HepG2 (cell line): Measurements from ENCODE around the gene RGR. TPM values are rescaled to one million over a fixed set of nuclear protein-coding genes. Genes with fewer than 3 reads are reported as not detected.

ENCODE experiments used
- ATAC-seq: fragments of 200-7000 bp; cut with Tn5 transposase; 3 replicates; pipeline ENCODE4 v1.9.1; 2020; ENCODE audit warnings: mild to moderate bottlenecking, moderate library complexity
- BruUV-seq: library from RNA; stranded (reverse); fragments of 400-500 nt; replicated peaks from 2 replicates; lab custom pipeline; 2021; lab: Mats Ljungman, UMichigan
- CTCF ChIA-PET: fragments of 300-600 bp; formaldehyde crosslinking; extraction: SDS; loops from one replicate; lab custom pipeline; 2021; ENCODE audit warnings: low total read pairs, inconsistent platforms, low intra/inter-chr PET ratio; lab: Yijun Ruan, JAX
- POLR2A ChIA-PET: fragments of 350-600 bp; sonication (Branson Sonifier 250); formaldehyde crosslinking; loops from one replicate; lab custom pipeline; 2020; ENCODE audit warnings: antibody characterized with exemption, inconsistent platforms; lab: Yijun Ruan, JAX
- DNase-seq: peaks from one replicate; pipeline ENCODE4 v3.0.0-alpha.2; 2015; ENCODE audit warnings: low spot score
- FAIRE-seq: peaks from 3 replicates; lab custom pipeline; 2011; peaks lifted over from hg19 to GRCh38; lab: Jason Lieb, UNC
- H2AFZ ChIP-seq: one replicate; pipeline ENCODE4 v1.6.1; 2011; ENCODE audit warnings: low read length, inconsistent platforms
- H3K27ac ChIP-seq: fragments of 300-600 bp; 3 replicates; pipeline ENCODE4 v1.8.0; 2011; ENCODE audit warnings: mixed run types, mild to moderate bottlenecking, mixed read lengths, low read length, inconsistent platforms; ENCODE audit not compliant: insufficient read depth; ENCODE audit errors: extremely low read length
- H3K27me3 ChIP-seq, 2 experiments: fragments of 200-600 bp in 1 of 2; 2 replicates in 1 of 2; 3 replicates in 1 of 2; pipeline versions ENCODE4 v1.6.0 to v1.8.0; 2011; ENCODE audit warnings: low read length in 2 of 2, mild to moderate bottlenecking in 2 of 2, moderate library complexity in 2 of 2, inconsistent platforms in 1 of 2; ENCODE audit not compliant: insufficient read depth in 2 of 2, control insufficient read depth in 1 of 2
- H3K36me3 ChIP-seq, 2 experiments: fragments of 200-600 bp in 1 of 2; replicated peaks in 1 of 2; 2 replicates in 1 of 2; 3 replicates in 1 of 2; pipeline versions ENCODE4 v1.5.1 to v1.8.0; 2011; ENCODE audit warnings: low read length in 2 of 2, inconsistent platforms in 1 of 2; ENCODE audit not compliant: insufficient read depth in 2 of 2, control insufficient read depth in 1 of 2
- H3K4me1 ChIP-seq: 2 replicates; pipeline ENCODE4 v1.5.1; 2012; ENCODE audit warnings: low read length, inconsistent platforms; ENCODE audit not compliant: insufficient read depth
- H3K4me2 ChIP-seq: 2 replicates; pipeline ENCODE4 v1.6.0; 2011; ENCODE audit warnings: low read depth, low read length, inconsistent platforms
- H3K4me3 ChIP-seq, 3 experiments: fragments of 200-600 bp in 1 of 3; sonication (generic), shearing (Covaris generic) in 1 of 3; replicated peaks in 1 of 3; 2 replicates each; pipeline ENCODE4 v1.5.1; 2011 to 2016; ENCODE audit warnings: low read length in 3 of 3, inconsistent platforms in 2 of 3, low read depth in 2 of 3, mild to moderate bottlenecking in 2 of 3, control low read depth in 1 of 3, mixed read lengths in 1 of 3; ENCODE audit not compliant: insufficient read depth in 1 of 3
- H3K79me2 ChIP-seq: one replicate; pipeline ENCODE4 v1.6.1; 2011; ENCODE audit warnings: low read length, inconsistent platforms; ENCODE audit not compliant: insufficient read depth
- H3K9ac ChIP-seq: 2 replicates; pipeline ENCODE4 v1.6.0; 2011; ENCODE audit warnings: mild to moderate bottlenecking, low read depth, low read length, inconsistent platforms; ENCODE audit not compliant: insufficient read depth
- H3K9me3 ChIP-seq: 2 replicates; pipeline ENCODE4 v1.5.1; 2012; ENCODE audit warnings: mild to moderate bottlenecking, low read length
- H4K20me1 ChIP-seq: 2 replicates; pipeline ENCODE4 v1.6.0; 2011; ENCODE audit warnings: inconsistent platforms, mild to moderate bottlenecking, low read length, moderate library complexity; ENCODE audit not compliant: insufficient read depth
- AHR ChIP-seq: IDR thresholded peaks from 2 replicates; pipeline ENCODE4 v1.6.1; 2018; ENCODE audit warnings: missing genetic modification reagents, missing compliant biosample characterization
- CHCHD3 ChIP-seq: sonication (generic); formaldehyde crosslinking; IDR thresholded peaks from 2 replicates; pipeline ENCODE4 v1.8.0; 2022; ENCODE audit warnings: mild to moderate bottlenecking, missing genetic modification reagents, moderate library complexity
- EP300 ChIP-seq, 3 experiments: sonication (generic) in 1 of 3; formaldehyde crosslinking in 1 of 3; IDR thresholded peaks; 2 replicates each; pipeline versions ENCODE4 v1.5.1 to v1.6.1; 2011 to 2020; ENCODE audit warnings: low read depth in 2 of 3, low read length in 2 of 3, borderline replicate concordance in 1 of 3, improper control_type of control experiment in 1 of 3, mild to moderate bottlenecking in 1 of 3, missing genetic modification reagents in 1 of 3, moderate library complexity in 1 of 3
- EZH2 ChIP-seq: conservative IDR thresholded peaks from 2 replicates; pipeline ENCODE4 v1.6.1; 2012; ENCODE audit warnings: mild to moderate bottlenecking, low read depth, low read length, moderate library complexity
- HNRNPK ChIP-seq: fragments of 200-400 bp; formaldehyde crosslinking; IDR thresholded peaks from 2 replicates; pipeline ENCODE4 v1.6.1; 2018; ENCODE audit warnings: low read length, low read depth, moderate library complexity, mild to moderate bottlenecking; ENCODE audit not compliant: poor library complexity, severe bottlenecking
- JUN ChIP-seq: sonication (generic); formaldehyde crosslinking; IDR thresholded peaks from 2 replicates; pipeline ENCODE4 v1.4.0; 2020; ENCODE audit warnings: mild to moderate bottlenecking, missing genetic modification reagents
- NFATC3 ChIP-seq: sonication (generic); formaldehyde crosslinking; IDR thresholded peaks from 2 replicates; pipeline ENCODE4 v1.5.1; 2020; ENCODE audit warnings: mild to moderate bottlenecking, missing genetic modification reagents
- POGZ ChIP-seq: sonication (generic); formaldehyde crosslinking; IDR thresholded peaks from 2 replicates; pipeline ENCODE4 v1.4.0; 2020; ENCODE audit warnings: mild to moderate bottlenecking, missing genetic modification reagents
- PRDM4 ChIP-seq: sonication (generic); formaldehyde crosslinking; IDR thresholded peaks from 2 replicates; pipeline ENCODE4 v1.9.0; 2021; ENCODE audit warnings: missing genetic modification reagents, borderline replicate concordance
- RBM39 ChIP-seq: fragments of 200-400 bp; formaldehyde crosslinking; IDR thresholded peaks from one replicate; pipeline ENCODE4 v1.6.1; 2018; ENCODE audit warnings: antibody characterized with exemption, mild to moderate bottlenecking, low read depth, low read length; ENCODE audit not compliant: poor library complexity, severe bottlenecking
- YEATS4 ChIP-seq: sonication (generic); formaldehyde crosslinking; IDR thresholded peaks from 2 replicates; pipeline ENCODE4 v1.4.0; 2020; ENCODE audit warnings: missing genetic modification reagents, borderline replicate concordance
- ZNF12 ChIP-seq: sonication (generic); formaldehyde crosslinking; IDR thresholded peaks from 2 replicates; pipeline ENCODE4 v1.5.0; 2020; ENCODE audit warnings: missing genetic modification reagents
- ZNF3 ChIP-seq: IDR thresholded peaks from 2 replicates; pipeline ENCODE4 v1.7.0; 2017; ENCODE audit warnings: inconsistent platforms
- ZNF329 ChIP-seq: sonication (generic); formaldehyde crosslinking; IDR thresholded peaks from 2 replicates; pipeline ENCODE4 v1.9.0; 2021; ENCODE audit warnings: low read depth, mild to moderate bottlenecking, missing genetic modification reagents
- ZNF501 ChIP-seq: sonication (generic); formaldehyde crosslinking; IDR thresholded peaks from 2 replicates; pipeline ENCODE4 v1.5.1; 2020; ENCODE audit warnings: mild to moderate bottlenecking, moderate library complexity, missing genetic modification reagents
- ZNF878 ChIP-seq: sonication (generic); formaldehyde crosslinking; IDR thresholded peaks from 2 replicates; pipeline ENCODE4 v1.8.1; 2023; ENCODE audit warnings: mild to moderate bottlenecking, missing genetic modification reagents, moderate library complexity
- ZSCAN21 ChIP-seq: sonication (generic); formaldehyde crosslinking; IDR thresholded peaks from 2 replicates; pipeline ENCODE4 v1.8.0; 2022; ENCODE audit warnings: mild to moderate bottlenecking, missing genetic modification reagents, moderate library complexity, borderline replicate concordance
- WGBS: methylation state at CpG from one replicate; pipeline ENCODE4 v1.1.6; 2017; ENCODE audit warnings: low lambda C conversion rate; 5-methylcytosine and 5-hydroxymethylcytosine counted together
- in situ Hi-C: cut with HindIII; loops from 2 replicates; pipeline ENCODE4 v1.10.0; 2017; ENCODE audit warnings: low pct_unique_long_range_greater_than_20kb; ENCODE audit not compliant: extremely low pct_ligation_motif_present
- intact Hi-C: fragments of 100-400 bp; cut with micrococcal nuclease; formaldehyde crosslinking; loops from one replicate; pipeline ENCODE4 v1.10.0; 2022; ENCODE audit not compliant: unreplicated experiment
- polyA plus RNA-seq, 8 experiments: library from polyadenylated mRNA; depleted of rRNA in 3 of 8; stranded (reverse) in 7 of 8; unstranded in 1 of 8; fragments of >200 nt; fragmentation: Illumina TruSeq in 4 of 8; extraction: Trizol in 4 of 8; gene quantifications; 2 replicates each; pipeline versions ENCODE4 v1.2.1 to v1.2.3, GENCODE V29; 2011 to 2016; ENCODE audit warnings: low read depth in 4 of 8, missing spikeins in 1 of 8, mixed read lengths in 1 of 8; ENCODE audit not compliant: insufficient read depth in 1 of 8
- total RNA-seq, 5 experiments: library from RNA; depleted of rRNA; stranded (reverse); fragments of >200 nt; fragmentation: Illumina TruSeq; extraction: Trizol; gene quantifications; 2 replicates each; pipeline ENCODE4 v1.2.3, GENCODE V29; 2016; ENCODE audit warnings: low read depth in 1 of 5
- TF ChIP-seq, protein P1 (sequence below): sonication (generic); formaldehyde crosslinking; IDR thresholded peaks from 2 replicates; pipeline ENCODE4 v1.9.0; 2021; ENCODE audit warnings: missing genetic modification reagents, borderline replicate concordance

The RGR gene
- total and polyA plus RNA-seq, 2 of the 13 experiments (the other 11 are each of a cell fraction or from before 2014, with no cell fraction given) = 0.69 to 0.71 TPM

DNA sequence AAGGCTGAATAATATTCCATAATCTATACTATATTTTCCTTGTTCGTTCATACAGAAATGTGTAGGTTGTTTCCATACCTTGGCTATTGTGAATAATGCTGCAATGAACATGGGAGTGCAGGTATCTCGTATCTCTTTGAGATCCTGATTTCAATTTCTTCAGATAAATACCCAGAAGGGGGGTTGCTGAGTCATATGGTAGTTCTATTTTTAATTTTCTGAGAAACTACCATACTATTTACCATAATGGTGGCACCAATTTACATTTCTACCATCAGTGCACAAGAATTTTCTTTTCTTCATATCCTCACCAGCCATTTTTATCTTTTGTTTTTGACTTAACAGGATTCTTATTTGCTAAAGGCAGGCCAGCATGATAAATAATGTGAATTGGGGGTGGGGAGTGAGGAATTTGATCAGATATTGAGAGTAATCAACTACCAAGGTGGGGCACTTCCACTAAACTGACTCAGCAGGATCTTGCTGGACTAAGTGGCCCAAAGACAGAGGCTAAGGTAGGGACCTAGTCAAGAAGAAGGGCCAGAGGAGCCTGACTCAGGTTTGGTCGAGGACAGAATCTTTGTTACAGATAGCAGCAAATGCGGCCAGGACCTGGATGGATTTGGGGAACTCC lies 62.0 kb downstream of the RGR start (continued):
- TF ChIP-seq RBM39 (no peak), NFATC3 (CRISPR knock-in tag) (no peak), PRDM4 (CRISPR knock-in tag) (no peak), EZH2 (no peak), ZNF501 (CRISPR knock-in tag) (no peak), AHR (CRISPR knock-in tag) (no peak)

GRCh38 chr10:84308021-84308420 lies 63.2 kb downstream of the RGR start:
- H4K20me1 ChIP-seq = no peaks in the 10 kb centered on the region
- no peak overlapping the region for H3K27ac ChIP-seq
- no peak for ATAC-seq
- no peak overlapping the region for H2AFZ ChIP-seq
- H3K9me3 ChIP-seq = no peaks in the 10 kb centered on the region
- no peaks in the 10 kb centered on the region for H3K79me2 ChIP-seq
- no peak overlapping the region for H3K4me2 ChIP-seq
- no peak overlapping the region for H3K9ac ChIP-seq
- WGBS = 0% methylated on average over 1 of the region's 1 CpG
- intact Hi-C loops = no loop called here
- ChIA-PET POLR2A (no interaction called here), CTCF (no interaction called here)
- peaks cover 0 to 9% of the 10 kb centered on the region in 2 experiments; a peak in 2 of 5 replicates for H3K27me3 ChIP-seq
- no peak for FAIRE-seq
- TF ChIP-seq, protein P1, sequence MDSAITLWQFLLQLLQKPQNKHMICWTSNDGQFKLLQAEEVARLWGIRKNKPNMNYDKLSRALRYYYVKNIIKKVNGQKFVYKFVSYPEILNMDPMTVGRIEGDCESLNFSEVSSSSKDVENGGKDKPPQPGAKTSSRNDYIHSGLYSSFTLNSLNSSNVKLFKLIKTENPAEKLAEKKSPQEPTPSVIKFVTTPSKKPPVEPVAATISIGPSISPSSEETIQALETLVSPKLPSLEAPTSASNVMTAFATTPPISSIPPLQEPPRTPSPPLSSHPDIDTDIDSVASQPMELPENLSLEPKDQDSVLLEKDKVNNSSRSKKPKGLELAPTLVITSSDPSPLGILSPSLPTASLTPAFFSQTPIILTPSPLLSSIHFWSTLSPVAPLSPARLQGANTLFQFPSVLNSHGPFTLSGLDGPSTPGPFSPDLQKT = no peak
- TF ChIP-seq JUN (CRISPR knock-in tag) (no peak), ZNF329 (no peak), ZNF3 (no peak), POGZ (no peak), ZSCAN21 (CRISPR knock-in tag) (no peak), HNRNPK (no peak), YEATS4 (CRISPR knock-in tag) (no peak), ZNF12 (no peak), CHCHD3 (CRISPR knock-in tag) (no peak), ZNF878 (no peak), RBM39 (no peak), EP300 (IDR thresholded peaks at IDR 0.05; ENCODE audit: low read depth in 2 of 2, low read length in 2 of 2) (no peak), EP300 (CRISPR knock-in tag; IDR thresholded peaks at IDR 0.05; ENCODE audit: borderline replicate concordance) (no peak)
- TF ChIP-seq, all 625 proteins: peak for 0
- no peaks in the 10 kb centered on the region for H3K4me1 ChIP-seq
- DNase-seq = no peak
- BruUV-seq = no TSS peak
- no peaks in the 10 kb centered on the region for H3K36me3 ChIP-seq
- no peak overlapping the region for H3K4me3 ChIP-seq
- in situ Hi-C loops = no loop called here
